BE2C (cell line): ENCODE results near the gene SCGB2B2.
"Not testable (repeated sequence)": the region's sequence is repeated elsewhere in the genome, so short reads cannot be mapped to it uniquely, and the experiment has no call there.

Source experiments
- DNase-seq: peaks from one replicate; pipeline ENCODE4 v3.0.0-alpha.2; 2020
- H3K27me3 ChIP-seq: fragments of 250-450 bp; sonication (Bioruptor Pico); 2 replicates; pipeline ENCODE4 v1.5.1; 2020; ENCODE audit warnings: mild to moderate bottlenecking
- H3K36me3 ChIP-seq: fragments of 250-450 bp; sonication (Bioruptor Pico); 2 replicates; pipeline ENCODE4 v1.5.1; 2020; ENCODE audit warnings: mild to moderate bottlenecking
- H3K4me1 ChIP-seq: fragments of 250-450 bp; sonication (Bioruptor Pico); 2 replicates; pipeline ENCODE4 v1.5.1; 2020
- H3K4me3 ChIP-seq: 2 replicates; pipeline ENCODE4 v1.5.1; 2011; ENCODE audit warnings: low read depth, low read length
- H3K9me3 ChIP-seq: fragments of 250-450 bp; sonication (Bioruptor Pico); 2 replicates; pipeline ENCODE4 v1.5.1; 2020
- TF ChIP-seq, protein P1 (sequence below): IDR thresholded peaks from 2 replicates; pipeline ENCODE4 v1.5.1; 2012; ENCODE audit warnings: mild to moderate bottlenecking, low read depth, low read length

SCGB2B2 gene

DNA sequence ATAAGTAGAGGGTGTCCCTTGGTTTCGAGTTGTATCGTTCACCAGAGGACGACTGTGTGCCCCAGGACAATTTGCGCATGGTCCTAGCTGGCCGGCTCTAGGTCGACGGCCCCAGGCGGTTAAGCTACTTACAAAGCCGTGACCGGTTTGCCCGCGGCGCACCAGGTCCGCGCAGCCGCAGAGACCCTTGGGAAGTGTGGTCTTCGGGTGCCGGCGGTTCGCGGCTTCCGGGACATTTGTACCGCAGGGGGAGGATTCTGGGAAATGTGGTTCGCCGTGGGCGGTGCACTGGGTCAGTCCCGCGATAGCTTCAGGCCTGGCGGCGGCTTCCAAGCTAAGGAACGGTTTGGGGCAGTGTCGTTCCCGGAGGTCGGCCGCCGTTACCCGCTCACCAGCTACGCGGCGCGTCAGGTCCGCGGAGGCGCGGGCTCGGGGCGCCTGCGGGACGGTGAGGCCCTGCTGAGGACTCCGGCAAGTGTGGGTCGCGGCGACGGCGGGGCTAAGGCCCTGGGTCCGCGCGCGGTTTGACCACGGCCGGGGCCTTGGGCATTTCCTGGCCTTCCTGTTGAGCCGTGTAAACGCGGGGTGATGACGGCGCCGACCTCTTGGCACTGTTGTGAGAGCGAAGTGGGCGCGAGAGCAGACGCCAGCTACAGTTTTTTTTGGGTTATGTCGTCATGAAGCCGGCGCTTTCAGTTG is 576 bp upstream of the SCGB2B2 start, which contains the start of gene ZNF302:
TSS of gene ZNF302 (plus strand) at position 293 of the 699 bp plus-strand sequence. CDS start 1,127 bp downstream, outside the sequence.
- H3K9me3 ChIP-seq, result peaks cover 2% of the 10 kb centered on the region; the same call in 1 of the 2 replicates
- H3K36me3 ChIP-seq, result peaks cover 9% of the 10 kb centered on the region
- TF ChIP-seq, protein P1, sequence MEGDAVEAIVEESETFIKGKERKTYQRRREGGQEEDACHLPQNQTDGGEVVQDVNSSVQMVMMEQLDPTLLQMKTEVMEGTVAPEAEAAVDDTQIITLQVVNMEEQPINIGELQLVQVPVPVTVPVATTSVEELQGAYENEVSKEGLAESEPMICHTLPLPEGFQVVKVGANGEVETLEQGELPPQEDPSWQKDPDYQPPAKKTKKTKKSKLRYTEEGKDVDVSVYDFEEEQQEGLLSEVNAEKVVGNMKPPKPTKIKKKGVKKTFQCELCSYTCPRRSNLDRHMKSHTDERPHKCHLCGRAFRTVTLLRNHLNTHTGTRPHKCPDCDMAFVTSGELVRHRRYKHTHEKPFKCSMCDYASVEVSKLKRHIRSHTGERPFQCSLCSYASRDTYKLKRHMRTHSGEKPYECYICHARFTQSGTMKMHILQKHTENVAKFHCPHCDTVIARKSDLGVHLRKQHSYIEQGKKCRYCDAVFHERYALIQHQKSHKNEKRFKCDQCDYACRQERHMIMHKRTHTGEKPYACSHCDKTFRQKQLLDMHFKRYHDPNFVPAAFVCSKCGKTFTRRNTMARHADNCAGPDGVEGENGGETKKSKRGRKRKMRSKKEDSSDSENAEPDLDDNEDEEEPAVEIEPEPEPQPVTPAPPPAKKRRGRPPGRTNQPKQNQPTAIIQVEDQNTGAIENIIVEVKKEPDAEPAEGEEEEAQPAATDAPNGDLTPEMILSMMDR, result no peak
- DNase-seq, result peak; percentile 96
- H3K27me3 ChIP-seq, result no peaks in the 10 kb centered on the region
- peak within 1 kb of the TSS; percentile 88 for H3K4me3 ChIP-seq
- H3K4me1 ChIP-seq, result no peaks in the 10 kb centered on the region

DNA sequence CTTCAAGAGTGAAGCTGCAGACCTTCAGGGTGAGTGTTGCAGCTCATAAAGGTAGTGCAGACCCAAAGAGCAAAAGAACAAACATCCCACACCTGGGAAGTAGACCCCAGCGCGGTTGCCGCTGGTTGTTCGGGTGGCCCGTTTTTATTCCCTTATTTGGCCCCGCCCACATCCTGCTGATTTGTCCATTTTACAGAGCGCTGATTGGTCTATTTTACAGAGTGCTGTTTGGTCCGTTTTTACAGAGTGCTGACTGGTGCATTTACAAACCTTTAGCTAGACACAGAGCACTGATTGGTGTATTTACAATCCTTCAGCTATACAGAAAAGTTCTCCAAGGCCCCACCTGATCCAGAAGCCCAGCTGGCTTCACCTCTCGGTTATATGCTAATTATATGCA is 1.0 kb downstream of the SCGB2B2 start:
- 0 out of 2 replicates have a peak, but pooled peaks cover 4% of the 10 kb centered on the region for H3K36me3 ChIP-seq
- no peak for DNase-seq
- no peaks in the 10 kb centered on the region for H3K27me3 ChIP-seq
- H3K4me3 ChIP-seq, result no peak overlapping the region
- no peaks in the 10 kb centered on the region for H3K9me3 ChIP-seq
- H3K4me1 ChIP-seq, result no peaks in the 10 kb centered on the region
- TF ChIP-seq, protein P1, result no peak

DNA sequence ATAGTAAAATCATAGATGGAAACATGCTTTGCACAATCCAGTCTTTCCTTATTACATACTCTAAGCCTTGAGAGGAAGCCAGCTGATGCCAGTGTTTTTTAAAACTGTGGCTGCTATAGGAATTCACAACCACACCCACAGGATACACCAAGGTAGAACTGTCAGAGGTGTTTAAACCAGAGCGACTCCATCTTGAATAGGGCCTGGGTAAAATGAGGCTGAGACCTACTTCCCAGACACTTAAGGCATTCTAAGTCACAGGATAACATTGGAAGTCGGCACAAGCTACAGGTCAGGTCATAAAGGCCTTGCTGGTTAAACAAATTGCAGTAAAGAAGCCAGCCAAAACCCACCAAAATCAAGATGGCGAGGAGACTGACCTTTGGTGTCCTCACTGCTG is 1.7 kb downstream of the SCGB2B2 start:
- Histone ChIP-seq H3K4me3 (no peak overlapping the region), H3K9me3 (no peaks in the 10 kb centered on the region), H3K27me3 (no peaks in the 10 kb centered on the region), H3K4me1 (no peaks in the 10 kb centered on the region), H3K36me3 (0 out of 2 replicates have a peak, but pooled peaks cover 4% of the 10 kb centered on the region)
- TF ChIP-seq, protein P1, result no peak
- no peak for DNase-seq

DNA sequence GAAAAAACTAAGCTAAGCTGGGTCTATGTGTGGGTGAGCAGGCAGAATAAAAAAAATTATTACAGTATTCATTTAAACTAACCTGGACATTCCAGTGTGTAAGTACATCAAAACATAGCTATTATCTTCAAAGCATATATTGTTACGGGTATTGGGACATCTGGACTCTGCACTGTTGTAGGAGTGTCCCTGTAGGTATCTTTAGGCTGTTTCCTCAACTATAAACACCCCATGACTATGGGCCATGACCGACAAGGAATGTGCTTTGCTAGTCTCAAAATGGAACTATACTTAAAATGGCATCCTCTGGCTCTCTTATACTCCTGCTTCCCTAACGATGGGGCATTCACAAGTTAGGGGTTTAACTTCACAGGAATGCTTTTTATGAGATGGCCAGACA is 3.4 kb downstream of the SCGB2B2 start:
- Histone ChIP-seq H3K9me3 (no peaks in the 10 kb centered on the region), H3K4me1 (no peaks in the 10 kb centered on the region), H3K36me3 (no peaks in the 10 kb centered on the region), H3K4me3 (no peak overlapping the region), H3K27me3 (no peaks in the 10 kb centered on the region)
- TF ChIP-seq, protein P1, result no peak
- no peak for DNase-seq

DNA sequence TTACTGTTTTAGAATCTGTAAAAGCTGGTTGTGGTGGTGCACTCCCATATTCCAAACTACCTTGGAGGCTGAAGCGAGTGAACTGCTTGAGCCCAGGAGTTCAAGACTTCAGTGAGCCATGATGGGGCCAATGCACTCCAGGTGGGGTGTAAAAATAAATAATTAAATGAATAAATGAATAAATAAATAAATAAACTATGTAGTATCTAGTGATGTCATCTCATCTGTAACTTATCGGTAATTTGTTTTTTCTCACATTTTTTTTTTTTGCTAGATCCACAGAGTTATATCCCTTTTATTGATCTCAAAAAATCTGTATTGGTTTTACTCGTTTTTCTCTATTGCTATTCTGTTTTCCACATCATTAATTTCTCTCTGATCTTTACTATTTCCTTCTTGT is 5.0 kb downstream of the SCGB2B2 start:
- no peak for DNase-seq
- H3K27me3 ChIP-seq, result no peaks in the 10 kb centered on the region
- H3K36me3 ChIP-seq, result no peaks in the 10 kb centered on the region
- H3K9me3 ChIP-seq, result no peaks in the 10 kb centered on the region
- TF ChIP-seq, protein P1, result no peak
- no peak overlapping the region for H3K4me3 ChIP-seq
- no peaks in the 10 kb centered on the region for H3K4me1 ChIP-seq

DNA sequence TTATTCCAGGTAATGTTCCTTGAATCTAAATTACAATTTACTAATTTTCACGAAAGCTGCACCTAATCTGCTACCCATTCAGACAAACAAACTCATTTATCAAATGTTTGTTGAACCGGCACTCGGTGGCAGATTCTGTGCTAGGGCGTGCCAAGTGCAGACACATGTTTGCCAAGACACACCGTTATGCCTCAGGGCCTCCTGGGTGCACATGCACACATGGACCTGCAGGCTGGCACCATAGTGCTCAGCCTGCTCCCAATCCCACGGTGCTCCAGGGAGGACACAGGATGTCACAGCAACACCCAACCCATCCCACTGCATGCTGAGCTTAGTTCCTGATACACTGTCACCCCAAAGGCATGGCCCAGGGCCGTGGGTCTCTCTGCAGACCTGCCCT is 7.7 kb downstream of the SCGB2B2 start:
- Histone ChIP-seq H3K36me3 (no peaks in the 10 kb centered on the region), H3K27me3 (no peaks in the 10 kb centered on the region), H3K4me3 (no peak overlapping the region), H3K4me1 (no peaks in the 10 kb centered on the region), H3K9me3 (no peaks in the 10 kb centered on the region)
- TF ChIP-seq, protein P1, result no peak
- DNase-seq, result no peak

DNA sequence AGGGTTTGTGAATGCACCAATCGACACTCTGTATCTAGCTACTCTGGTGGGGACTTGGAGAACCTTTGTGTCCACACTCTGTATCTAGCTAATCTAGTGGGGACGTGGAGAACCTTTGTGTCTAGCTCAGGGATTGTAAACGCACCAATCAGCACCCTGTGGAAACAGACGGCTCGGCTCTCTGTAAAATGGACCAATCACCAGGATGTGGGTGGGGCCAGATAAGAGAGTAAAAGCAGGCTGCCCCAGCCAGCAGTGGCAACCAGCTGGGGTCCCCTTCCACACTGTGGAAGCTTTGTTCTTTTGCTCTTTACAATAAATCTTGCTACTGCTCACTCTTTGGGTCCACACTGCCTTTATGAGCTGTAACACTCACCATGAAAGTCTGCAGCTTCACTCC is 8.3 kb downstream of the SCGB2B2 start:
- not testable (repeated sequence) for H3K36me3 ChIP-seq, DNase-seq, H3K4me1 ChIP-seq

DNA sequence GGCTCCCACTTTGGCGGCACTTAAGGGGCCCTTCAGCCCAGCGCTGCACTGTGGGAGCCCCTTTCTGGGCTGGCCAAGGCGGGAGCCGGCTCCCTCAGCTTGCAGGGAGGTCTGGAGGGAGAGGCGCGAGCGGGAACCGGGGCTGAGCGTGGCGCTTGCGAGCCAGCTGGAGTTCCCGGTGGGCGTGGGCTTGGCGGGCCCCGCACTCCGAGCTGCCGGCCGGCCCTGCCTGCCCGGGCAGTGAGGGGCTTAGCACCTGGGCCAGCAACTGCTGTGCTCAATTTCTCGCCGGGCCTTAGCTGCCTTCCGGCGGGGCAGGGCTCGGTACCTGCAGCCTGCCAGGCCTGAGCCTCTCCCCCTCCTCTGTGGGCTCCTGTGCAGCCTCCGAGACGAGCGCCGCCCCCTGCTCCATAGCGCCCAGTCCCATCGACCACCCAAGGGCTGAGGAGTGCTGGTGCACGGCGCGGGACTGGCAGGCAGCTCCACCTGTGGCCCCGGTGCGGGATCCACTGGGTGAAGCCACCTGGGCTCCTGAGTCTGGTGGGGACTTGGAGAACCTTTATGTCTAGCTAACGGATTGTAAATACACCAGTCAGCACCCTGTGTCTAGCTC is 8.8 kb downstream of the SCGB2B2 start:
- H3K4me3 ChIP-seq, H3K27me3 ChIP-seq, H3K9me3 ChIP-seq, DNase-seq, H3K4me1 ChIP-seq, H3K36me3 ChIP-seq: not testable (repeated sequence)

More for the DNA sequence above, 8.3 kb downstream of the SCGB2B2 start:
- not testable (repeated sequence) for H3K9me3 ChIP-seq, H3K4me3 ChIP-seq, H3K27me3 ChIP-seq
